Liver (tissue), 9 donors: ENCODE measurements around the gene ALPP. TPM values are rescaled to one million over a fixed set of nuclear protein-coding genes. Genes with fewer than 3 reads are reported as not detected.

Source experiments
- DNase-seq: peaks from one replicate; pipeline ENCODE4 v3.0.0-alpha.2; 2017; ENCODE audit warnings: low spot score
- H3K27ac ChIP-seq, 2 donors: one replicate each; pipeline ENCODE4 v1.7.0; 2013; ENCODE audit warnings: inconsistent platforms in 2 of 2, low read length in 2 of 2, control low read depth in 1 of 2, low read depth in 1 of 2, mild to moderate bottlenecking in 1 of 2
- H3K27me3 ChIP-seq, 4 donors: one replicate each; pipeline versions ENCODE4 v1.6.1 to v1.7.0; 2013; ENCODE audit warnings: low read length in 3 of 4, inconsistent platforms in 1 of 4, mild to moderate bottlenecking in 1 of 4, moderate library complexity in 1 of 4; ENCODE audit not compliant: control insufficient read depth in 4 of 4, insufficient read depth in 4 of 4
- H3K36me3 ChIP-seq, 4 donors: one replicate each; pipeline versions ENCODE4 v1.6.1 to v1.7.0; 2013; ENCODE audit warnings: low read length in 3 of 4, mild to moderate bottlenecking in 3 of 4, low read depth in 1 of 4, moderate library complexity in 1 of 4; ENCODE audit not compliant: control insufficient read depth in 4 of 4, insufficient read depth in 3 of 4
- H3K4me1 ChIP-seq, 4 donors: one replicate each; pipeline versions ENCODE4 v1.6.1 to v1.7.0; 2013; ENCODE audit warnings: low read length in 3 of 4, mild to moderate bottlenecking in 3 of 4, moderate library complexity in 1 of 4; ENCODE audit not compliant: control insufficient read depth in 4 of 4, insufficient read depth in 4 of 4
- H3K4me3 ChIP-seq, 3 donors: one replicate each; pipeline versions ENCODE4 v1.6.1 to v1.7.0; 2013; ENCODE audit warnings: low read length in 3 of 3, control low read depth in 1 of 3, low read depth in 1 of 3, mild to moderate bottlenecking in 1 of 3
- H3K9ac ChIP-seq, 2 donors: one replicate each; pipeline ENCODE4 v1.7.0; 2013; ENCODE audit warnings: low read length in 2 of 2, mild to moderate bottlenecking in 2 of 2, moderate library complexity in 2 of 2, control low read depth in 1 of 2, low read depth in 1 of 2
- H3K9me3 ChIP-seq, 4 donors: one replicate each; pipeline versions ENCODE4 v1.6.1 to v1.7.0; 2013; ENCODE audit warnings: low read length in 3 of 4; ENCODE audit not compliant: control insufficient read depth in 4 of 4
- EGR1 ChIP-seq, 2 donors: IDR thresholded peaks; 2 replicates each; pipeline ENCODE4 v1.6.1; 2016 to 2018; ENCODE audit warnings: antibody characterized with exemption in 2 of 2, low read depth in 2 of 2
- FOXA1 ChIP-seq: IDR thresholded peaks from 2 replicates; pipeline ENCODE4 v1.6.1; 2016; ENCODE audit warnings: antibody characterized with exemption
- FOXA2 ChIP-seq: IDR thresholded peaks from 2 replicates; pipeline ENCODE4 v1.6.1; 2016; ENCODE audit warnings: antibody characterized with exemption
- GABPA ChIP-seq, 2 donors: IDR thresholded peaks in 1 of 2; conservative IDR thresholded peaks in 1 of 2; 2 replicates each; pipeline ENCODE4 v1.6.1; 2016; ENCODE audit warnings: antibody characterized with exemption in 2 of 2, mild to moderate bottlenecking in 1 of 2, moderate library complexity in 1 of 2
- HNF4A ChIP-seq, 2 donors: conservative IDR thresholded peaks; 2 replicates each; pipeline ENCODE4 v1.6.1; 2016; ENCODE audit warnings: antibody characterized with exemption in 2 of 2, mild to moderate bottlenecking in 2 of 2
- HNF4G ChIP-seq: IDR thresholded peaks from 2 replicates; pipeline ENCODE4 v1.6.1; 2016; ENCODE audit warnings: antibody characterized with exemption
- JUND ChIP-seq, 2 donors: IDR thresholded peaks; 2 replicates each; pipeline ENCODE4 v1.6.1; 2016; ENCODE audit warnings: antibody characterized with exemption in 2 of 2
- NR2F2 ChIP-seq: IDR thresholded peaks from 2 replicates; pipeline ENCODE4 v1.6.1; 2016; ENCODE audit warnings: antibody characterized with exemption
- RAD21 ChIP-seq, 2 donors: IDR thresholded peaks; 2 replicates each; pipeline ENCODE4 v1.6.1; 2016; ENCODE audit warnings: antibody characterized with exemption in 2 of 2, mild to moderate bottlenecking in 2 of 2
- RXRA ChIP-seq, 2 donors: IDR thresholded peaks; 2 replicates each; pipeline ENCODE4 v1.6.1; 2017 to 2018; ENCODE audit warnings: antibody characterized with exemption in 2 of 2, mild to moderate bottlenecking in 1 of 2
- SP1 ChIP-seq: IDR thresholded peaks from 2 replicates; pipeline ENCODE4 v1.6.1; 2018; ENCODE audit warnings: antibody characterized with exemption, mild to moderate bottlenecking
- TAF1 ChIP-seq: conservative IDR thresholded peaks from 2 replicates; pipeline ENCODE4 v1.6.1; 2016; ENCODE audit warnings: antibody characterized with exemption, mild to moderate bottlenecking
- YY1 ChIP-seq: IDR thresholded peaks from 2 replicates; pipeline ENCODE4 v1.6.1; 2016; ENCODE audit warnings: antibody characterized with exemption, mild to moderate bottlenecking
- WGBS: extraction: QIAGEN DNeasy Blood & Tissue Kit; methylation state at CpG from one replicate; pipeline ENCODE4 v1.1.7; 2013; 5-methylcytosine and 5-hydroxymethylcytosine counted together
- polyA plus RNA-seq, 2 donors: library from polyadenylated mRNA; stranded (reverse) in 1 of 2; unstranded in 1 of 2; fragments of 200-250 nt in 1 of 2; fragments of >200 nt in 1 of 2; fragmentation: Nextera tagmentation in 1 of 2; extraction: Ambion mirVana in 1 of 2; gene quantifications; one replicate each; pipeline versions ENCODE4 v1.2.1 to v1.2.3, GENCODE V29; 2013 to 2015
- total RNA-seq, 2 donors: library from RNA; depleted of rRNA; stranded (reverse); fragments of >200 nt; gene quantifications; one replicate each; pipeline ENCODE4 v1.2.3, GENCODE V29; 2014
- TF ChIP-seq, protein P1 (sequence below): IDR thresholded peaks from 2 replicates; pipeline ENCODE4 v1.6.1; 2016; ENCODE audit warnings: antibody characterized with exemption
- TF ChIP-seq, protein P2 (sequence below): IDR thresholded peaks from 2 replicates; pipeline ENCODE4 v1.6.1; 2016; ENCODE audit warnings: antibody characterized with exemption, mild to moderate bottlenecking
- TF ChIP-seq, protein P3 (sequence below): IDR thresholded peaks from 2 replicates; pipeline ENCODE4 v1.6.1; 2016; ENCODE audit warnings: antibody characterized with exemption
- TF ChIP-seq, protein P4 (sequence below): IDR thresholded peaks from 2 replicates; pipeline ENCODE4 v1.6.1; 2016; ENCODE audit warnings: antibody characterized with exemption
- TF ChIP-seq, protein P5 (sequence below): fragments of 150-350 bp; IDR thresholded peaks from 2 replicates; pipeline ENCODE4 v1.5.1; 2017; ENCODE audit warnings: improper control_type of control experiment, low read depth, low read length; ENCODE audit not compliant: missing input control
- donor health status: healthy.
- donor health status: healthy.
- donor health status: healthy.
- donor health status: healthy.
- donor health status: healthy.

ALPP gene
- total and polyA plus RNA-seq, 4 donors, result not detected

DNA sequence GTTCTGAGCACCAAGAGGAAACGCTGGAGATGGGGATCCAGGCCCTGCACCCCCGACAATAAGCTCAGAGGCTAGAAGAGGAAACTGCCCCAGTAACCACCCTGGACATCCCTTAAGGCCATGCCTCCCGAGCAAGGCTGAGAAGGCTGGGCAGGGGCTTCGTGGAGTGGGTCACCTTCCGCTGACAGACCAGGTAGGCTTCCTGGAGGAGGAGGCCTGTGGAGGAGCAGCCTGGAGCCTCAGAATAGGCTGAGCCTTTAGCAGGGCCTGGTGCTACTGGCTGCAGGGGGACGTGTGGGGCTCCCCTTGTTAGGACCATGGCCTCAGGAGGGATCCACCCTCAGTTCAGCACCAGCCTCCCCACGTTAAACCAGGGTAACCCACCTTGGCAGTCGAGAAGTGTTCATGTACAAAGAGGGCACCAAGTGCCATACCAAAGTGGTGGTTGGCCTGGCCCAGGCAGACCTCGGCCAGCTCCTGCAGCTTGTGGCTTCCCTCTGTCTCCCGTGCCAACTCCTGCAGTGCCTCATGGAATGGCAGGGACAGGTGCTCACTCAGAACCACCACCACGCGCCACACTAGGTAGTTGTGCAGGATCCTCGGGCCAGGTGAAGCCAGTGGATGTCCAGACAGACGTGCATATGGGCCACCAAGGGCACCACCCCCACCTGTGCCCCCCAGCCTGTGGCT lies 28.5 kb upstream of the ALPP start:
- DNase-seq, result no peak
- H3K9me3 ChIP-seq, result no peaks in the 10 kb centered on the region
- H3K4me1 ChIP-seq, result peaks cover 0 to 3% (median 1%) of the 10 kb centered on the region in 4 donors
- H3K27ac ChIP-seq, result no peak overlapping the region
- peaks cover 6 to 16% (median 11%) of the 10 kb centered on the region in 4 donors for H3K27me3 ChIP-seq
- no peak overlapping the region for H3K9ac ChIP-seq
- WGBS, result 73% methylated on average over 14 of the region's 14 CpGs
- H3K36me3 ChIP-seq, result no peaks in the 10 kb centered on the region
- H3K4me3 ChIP-seq, result no peak overlapping the region
- no peak for TF ChIP-seq YY1
- TF ChIP-seq, protein P1, sequence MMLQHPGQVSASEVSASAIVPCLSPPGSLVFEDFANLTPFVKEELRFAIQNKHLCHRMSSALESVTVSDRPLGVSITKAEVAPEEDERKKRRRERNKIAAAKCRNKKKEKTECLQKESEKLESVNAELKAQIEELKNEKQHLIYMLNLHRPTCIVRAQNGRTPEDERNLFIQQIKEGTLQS, result no peak
- TF ChIP-seq, protein P2, sequence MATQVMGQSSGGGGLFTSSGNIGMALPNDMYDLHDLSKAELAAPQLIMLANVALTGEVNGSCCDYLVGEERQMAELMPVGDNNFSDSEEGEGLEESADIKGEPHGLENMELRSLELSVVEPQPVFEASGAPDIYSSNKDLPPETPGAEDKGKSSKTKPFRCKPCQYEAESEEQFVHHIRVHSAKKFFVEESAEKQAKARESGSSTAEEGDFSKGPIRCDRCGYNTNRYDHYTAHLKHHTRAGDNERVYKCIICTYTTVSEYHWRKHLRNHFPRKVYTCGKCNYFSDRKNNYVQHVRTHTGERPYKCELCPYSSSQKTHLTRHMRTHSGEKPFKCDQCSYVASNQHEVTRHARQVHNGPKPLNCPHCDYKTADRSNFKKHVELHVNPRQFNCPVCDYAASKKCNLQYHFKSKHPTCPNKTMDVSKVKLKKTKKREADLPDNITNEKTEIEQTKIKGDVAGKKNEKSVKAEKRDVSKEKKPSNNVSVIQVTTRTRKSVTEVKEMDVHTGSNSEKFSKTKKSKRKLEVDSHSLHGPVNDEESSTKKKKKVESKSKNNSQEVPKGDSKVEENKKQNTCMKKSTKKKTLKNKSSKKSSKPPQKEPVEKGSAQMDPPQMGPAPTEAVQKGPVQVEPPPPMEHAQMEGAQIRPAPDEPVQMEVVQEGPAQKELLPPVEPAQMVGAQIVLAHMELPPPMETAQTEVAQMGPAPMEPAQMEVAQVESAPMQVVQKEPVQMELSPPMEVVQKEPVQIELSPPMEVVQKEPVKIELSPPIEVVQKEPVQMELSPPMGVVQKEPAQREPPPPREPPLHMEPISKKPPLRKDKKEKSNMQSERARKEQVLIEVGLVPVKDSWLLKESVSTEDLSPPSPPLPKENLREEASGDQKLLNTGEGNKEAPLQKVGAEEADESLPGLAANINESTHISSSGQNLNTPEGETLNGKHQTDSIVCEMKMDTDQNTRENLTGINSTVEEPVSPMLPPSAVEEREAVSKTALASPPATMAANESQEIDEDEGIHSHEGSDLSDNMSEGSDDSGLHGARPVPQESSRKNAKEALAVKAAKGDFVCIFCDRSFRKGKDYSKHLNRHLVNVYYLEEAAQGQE, result no peak
- no peak for TF ChIP-seq FOXA2
- TF ChIP-seq, protein P3, sequence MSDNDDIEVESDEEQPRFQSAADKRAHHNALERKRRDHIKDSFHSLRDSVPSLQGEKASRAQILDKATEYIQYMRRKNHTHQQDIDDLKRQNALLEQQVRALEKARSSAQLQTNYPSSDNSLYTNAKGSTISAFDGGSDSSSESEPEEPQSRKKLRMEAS, result no peak
- TF ChIP-seq, protein P4, sequence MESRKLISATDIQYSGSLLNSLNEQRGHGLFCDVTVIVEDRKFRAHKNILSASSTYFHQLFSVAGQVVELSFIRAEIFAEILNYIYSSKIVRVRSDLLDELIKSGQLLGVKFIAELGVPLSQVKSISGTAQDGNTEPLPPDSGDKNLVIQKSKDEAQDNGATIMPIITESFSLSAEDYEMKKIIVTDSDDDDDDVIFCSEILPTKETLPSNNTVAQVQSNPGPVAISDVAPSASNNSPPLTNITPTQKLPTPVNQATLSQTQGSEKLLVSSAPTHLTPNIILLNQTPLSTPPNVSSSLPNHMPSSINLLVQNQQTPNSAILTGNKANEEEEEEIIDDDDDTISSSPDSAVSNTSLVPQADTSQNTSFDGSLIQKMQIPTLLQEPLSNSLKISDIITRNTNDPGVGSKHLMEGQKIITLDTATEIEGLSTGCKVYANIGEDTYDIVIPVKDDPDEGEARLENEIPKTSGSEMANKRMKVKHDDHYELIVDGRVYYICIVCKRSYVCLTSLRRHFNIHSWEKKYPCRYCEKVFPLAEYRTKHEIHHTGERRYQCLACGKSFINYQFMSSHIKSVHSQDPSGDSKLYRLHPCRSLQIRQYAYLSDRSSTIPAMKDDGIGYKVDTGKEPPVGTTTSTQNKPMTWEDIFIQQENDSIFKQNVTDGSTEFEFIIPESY, result no peak
- no peak for TF ChIP-seq HNF4A (conservative IDR thresholded peaks at IDR 0.05)
- no peak for TF ChIP-seq RAD21 (IDR thresholded peaks at IDR 0.05)
- TF ChIP-seq TAF1, result no peak
- TF ChIP-seq NR2F2, result no peak
- no peak for TF ChIP-seq GABPA (IDR thresholded peaks at IDR 0.05 in 1 of 2, conservative IDR thresholded peaks at IDR 0.05 in 1 of 2)
- TF ChIP-seq EGR1 (IDR thresholded peaks at IDR 0.05; ENCODE audit: low read depth in 2 of 2), result no peak
- no peak for TF ChIP-seq FOXA1
- TF ChIP-seq, protein P5, sequence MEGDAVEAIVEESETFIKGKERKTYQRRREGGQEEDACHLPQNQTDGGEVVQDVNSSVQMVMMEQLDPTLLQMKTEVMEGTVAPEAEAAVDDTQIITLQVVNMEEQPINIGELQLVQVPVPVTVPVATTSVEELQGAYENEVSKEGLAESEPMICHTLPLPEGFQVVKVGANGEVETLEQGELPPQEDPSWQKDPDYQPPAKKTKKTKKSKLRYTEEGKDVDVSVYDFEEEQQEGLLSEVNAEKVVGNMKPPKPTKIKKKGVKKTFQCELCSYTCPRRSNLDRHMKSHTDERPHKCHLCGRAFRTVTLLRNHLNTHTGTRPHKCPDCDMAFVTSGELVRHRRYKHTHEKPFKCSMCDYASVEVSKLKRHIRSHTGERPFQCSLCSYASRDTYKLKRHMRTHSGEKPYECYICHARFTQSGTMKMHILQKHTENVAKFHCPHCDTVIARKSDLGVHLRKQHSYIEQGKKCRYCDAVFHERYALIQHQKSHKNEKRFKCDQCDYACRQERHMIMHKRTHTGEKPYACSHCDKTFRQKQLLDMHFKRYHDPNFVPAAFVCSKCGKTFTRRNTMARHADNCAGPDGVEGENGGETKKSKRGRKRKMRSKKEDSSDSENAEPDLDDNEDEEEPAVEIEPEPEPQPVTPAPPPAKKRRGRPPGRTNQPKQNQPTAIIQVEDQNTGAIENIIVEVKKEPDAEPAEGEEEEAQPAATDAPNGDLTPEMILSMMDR, result no peak
- TF ChIP-seq RXRA (IDR thresholded peaks at IDR 0.05), result no peak
- TF ChIP-seq JUND (IDR thresholded peaks at IDR 0.05), result no peak
- TF ChIP-seq SP1, result no peak
- TF ChIP-seq HNF4G, result no peak
